ENCODE results near the gene MYO9B. TPM values are rescaled to one million over a fixed set of nuclear protein-coding genes. Genes with fewer than 3 reads are reported as not detected.

Gene MYO9B
- total RNA-seq, 1 donor from 2014 or later = 83.8 TPM

- H3K27ac Mint-ChIP-seq = no peak overlapping the region
- no peak for DNase-seq (ENCODE audit: extremely low spot score, unreplicated experiment)
- H3K4me1 Mint-ChIP-seq (ENCODE audit: unreplicated experiment) = peaks cover 8% of the 10 kb centered on the region
- peaks cover 14% of the 10 kb centered on the region for H3K36me3 Mint-ChIP-seq
- no peak for TF ChIP-seq CTCF (conservative IDR thresholded peaks at IDR 0.05)
- no peaks in the 10 kb centered on the region for H3K27me3 Mint-ChIP-seq
- no peaks in the 10 kb centered on the region for H3K9me3 Mint-ChIP-seq
- no peak overlapping the region for H3K4me3 Mint-ChIP-seq
Observed at GRCh38 chr19:17211547-17212446, 136.2 kb downstream of the MYO9B start.

GRCh38 chr19:17213334-17213733 lies 137.8 kb downstream of the MYO9B start:
- DNase-seq (ENCODE audit: extremely low spot score, unreplicated experiment) = no peak
- no peak for TF ChIP-seq CTCF (conservative IDR thresholded peaks at IDR 0.05)
- Mint-ChIP-seq H3K36me3 (peaks cover 13% of the 10 kb centered on the region), H3K27ac (no peak overlapping the region), H3K4me3 (no peak overlapping the region), H3K9me3 (no peaks in the 10 kb centered on the region), H3K27me3 (no peaks in the 10 kb centered on the region), H3K4me1 (ENCODE audit: unreplicated experiment) (peaks cover 8% of the 10 kb centered on the region)

- TF ChIP-seq CTCF (conservative IDR thresholded peaks at IDR 0.05) = no peak
- peaks cover 7% of the 10 kb centered on the region for H3K36me3 Mint-ChIP-seq
Observed at GRCh38 chr19:17214508-17215126, 139.0 kb downstream of the MYO9B start.

GRCh38 chr19:17215127-17215971 lies 139.8 kb downstream of the MYO9B start, which contains the start of gene USE1:
USE1 (plus strand) TSS chr19:17215357; CDS start chr19:17215406, 49 bp downstream.
- Mint-ChIP-seq H3K27me3 (no peaks in the 10 kb centered on the region), H3K9me3 (no peaks in the 10 kb centered on the region), H3K27ac (peak within 1 kb of the TSS; percentile 97), H3K36me3 (peaks cover 7% of the 10 kb centered on the region), H3K4me3 (peak within 1 kb of the TSS; percentile 96), H3K4me1 (ENCODE audit: unreplicated experiment) (peaks cover 8% of the 10 kb centered on the region)
- peak; percentile 90 for DNase-seq (ENCODE audit: extremely low spot score, unreplicated experiment)
- no peak for TF ChIP-seq CTCF (conservative IDR thresholded peaks at IDR 0.05)

More at GRCh38 chr19:17214508-17215126, 139.0 kb downstream of the MYO9B start:
- Mint-ChIP-seq H3K9me3 (no peaks in the 10 kb centered on the region), H3K4me3 (peak overlapping the region; percentile 96), H3K27ac (peak overlapping the region; percentile 97), H3K27me3 (no peaks in the 10 kb centered on the region), H3K4me1 (ENCODE audit: unreplicated experiment) (peaks cover 8% of the 10 kb centered on the region)
- DNase-seq (ENCODE audit: extremely low spot score, unreplicated experiment) = no peak

- no peak for TF ChIP-seq CTCF (conservative IDR thresholded peaks at IDR 0.05)
- no peaks in the 10 kb centered on the region for H3K27me3 Mint-ChIP-seq
- peaks cover 8% of the 10 kb centered on the region for H3K4me1 Mint-ChIP-seq (ENCODE audit: unreplicated experiment)
- no peaks in the 10 kb centered on the region for H3K9me3 Mint-ChIP-seq
- H3K36me3 Mint-ChIP-seq = peaks cover 7% of the 10 kb centered on the region
- peak overlapping the region; percentile 96 for H3K4me3 Mint-ChIP-seq
- DNase-seq (ENCODE audit: extremely low spot score, unreplicated experiment) = no peak
- H3K27ac Mint-ChIP-seq = no peak overlapping the region
Observed at GRCh38 chr19:17216058-17216670, 140.6 kb downstream of the MYO9B start.

Measured in type B pancreatic cell (in vitro differentiated cells).